SW 1271 (cell line): Measurements from ENCODE around the gene TWIST2.
A peak's percentile ranks its signal among the peaks of the same experiment; 100 is the strongest.

Source experiments
- DNase-seq, 2 experiments: peaks; one replicate each; lab custom pipeline; 2025; lab: John Stamatoyannopoulos, UW

The TWIST2 gene

DNA sequence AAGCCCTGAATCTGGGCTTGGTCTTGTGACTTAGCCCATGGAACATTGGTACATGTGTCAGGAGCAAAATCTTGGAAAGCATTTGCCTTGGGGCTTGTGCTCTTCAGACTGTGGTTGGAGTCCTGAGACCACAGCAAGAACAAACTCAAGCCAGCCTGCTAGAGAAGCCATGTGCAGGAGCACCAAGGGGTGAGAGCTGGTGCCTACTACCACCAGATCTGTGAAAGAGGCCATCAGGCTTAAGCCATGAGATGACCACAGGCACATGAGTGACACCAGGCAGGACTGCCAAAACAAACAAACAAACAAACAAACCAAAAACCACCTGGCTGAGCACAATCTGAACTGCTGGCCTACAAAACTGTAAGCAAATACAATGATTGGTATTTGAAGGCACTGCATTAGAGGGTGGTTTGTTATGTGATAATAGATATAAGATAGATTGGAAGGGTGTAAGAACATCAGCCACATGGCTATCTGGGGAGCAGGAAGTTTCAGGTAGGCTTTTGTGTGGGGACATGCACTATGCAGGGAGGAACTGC lies 9.0 kb upstream of the TWIST2 start:
- no peak for DNase-seq

DNA sequence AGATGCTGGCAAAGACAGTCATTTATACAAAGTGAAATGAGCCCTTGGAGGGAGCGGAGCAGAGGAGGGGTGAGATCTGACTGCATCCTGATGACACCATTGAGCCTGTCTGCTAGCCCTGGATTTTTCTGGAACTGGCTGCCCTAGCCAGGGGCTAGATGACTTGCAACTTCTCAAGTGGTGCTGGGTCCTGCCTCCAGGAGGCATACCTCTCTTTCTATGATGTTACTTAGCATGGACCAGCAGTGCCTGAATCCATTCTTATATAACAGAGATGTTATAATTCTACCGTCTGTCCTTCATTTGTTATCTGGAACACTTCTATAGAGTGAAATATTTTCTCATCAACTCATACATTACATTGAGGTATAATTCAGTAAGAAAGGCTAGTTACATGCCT lies 8.5 kb upstream of the TWIST2 start:
- no peak for DNase-seq

GRCh38 chr2:238841542-238842164 lies 6.2 kb upstream of the TWIST2 start:
- no peak for DNase-seq

- DNase-seq, result no peak
These were observed 4.4 kb upstream of the TWIST2 start for GRCh38 chr2:238843476-238843875.

DNA sequence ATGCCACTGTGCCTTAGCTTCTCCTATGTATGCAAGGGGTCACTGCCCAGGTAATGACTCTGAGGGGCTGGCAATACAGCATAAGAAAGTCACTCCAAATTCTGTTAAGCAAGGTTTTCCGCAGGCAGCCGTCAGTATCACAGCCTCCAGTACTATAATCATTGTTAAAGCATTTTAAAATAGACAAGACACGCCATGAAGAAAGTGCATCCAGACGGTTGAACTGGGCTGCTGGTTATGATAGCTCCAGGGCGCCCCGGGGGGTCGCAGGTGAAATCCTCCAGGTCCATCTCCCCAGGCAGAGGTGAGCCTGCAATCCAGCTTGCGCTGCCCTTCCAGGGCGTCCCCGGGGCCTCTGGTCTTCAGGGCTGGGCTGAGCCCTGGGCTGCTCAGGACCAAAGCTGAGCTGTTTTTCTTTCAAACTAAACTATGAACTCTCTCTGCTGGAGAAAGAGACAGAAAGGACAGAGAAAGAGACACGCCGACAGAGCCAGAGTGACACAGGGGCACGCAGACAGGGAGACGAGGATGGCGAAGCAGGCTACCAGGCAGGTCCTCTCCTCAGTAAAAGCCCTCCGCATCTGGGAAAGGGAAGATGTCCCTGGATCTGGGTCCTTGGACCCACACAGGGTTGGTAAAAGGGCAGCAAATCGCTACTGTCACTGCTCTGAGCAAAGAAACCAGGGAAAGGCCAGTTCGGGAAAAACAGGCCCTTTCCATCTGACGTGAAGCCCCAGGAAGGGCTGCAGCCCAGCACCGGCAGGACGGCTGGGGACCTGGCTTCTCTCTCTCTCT lies 2.1 kb upstream of the TWIST2 start:
- no peak for DNase-seq

DNA sequence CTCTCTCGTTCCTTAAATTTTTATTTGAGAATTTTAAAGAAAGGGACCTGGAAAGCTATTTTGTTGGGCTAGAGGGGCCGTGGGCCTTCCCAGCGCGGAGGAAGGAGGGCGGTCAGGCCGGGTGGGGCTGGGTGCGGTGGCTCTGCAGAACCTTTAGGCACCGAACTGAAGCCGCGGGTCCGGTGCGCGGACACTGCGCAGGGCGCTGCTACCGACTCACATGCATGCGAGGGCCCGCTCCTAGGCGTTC lies 1.6 kb upstream of the TWIST2 start:
- no peak for DNase-seq

- DNase-seq, result no peak
These were observed 1.1 kb upstream of the TWIST2 start for GRCh38 chr2:238846628-238847418.

GRCh38 chr2:238847419-238847801 lies 475 bp upstream of the TWIST2 start:
- no peak for DNase-seq

GRCh38 chr2:238848691-238848975 lies 748 bp downstream of the TWIST2 start:
- peak in 1 of 2 experiments; percentile 39 for DNase-seq

- peak in 1 of 2 experiments; percentile 16 for DNase-seq
These were observed 1.3 kb downstream of the TWIST2 start for GRCh38 chr2:238848976-238849853.

DNA sequence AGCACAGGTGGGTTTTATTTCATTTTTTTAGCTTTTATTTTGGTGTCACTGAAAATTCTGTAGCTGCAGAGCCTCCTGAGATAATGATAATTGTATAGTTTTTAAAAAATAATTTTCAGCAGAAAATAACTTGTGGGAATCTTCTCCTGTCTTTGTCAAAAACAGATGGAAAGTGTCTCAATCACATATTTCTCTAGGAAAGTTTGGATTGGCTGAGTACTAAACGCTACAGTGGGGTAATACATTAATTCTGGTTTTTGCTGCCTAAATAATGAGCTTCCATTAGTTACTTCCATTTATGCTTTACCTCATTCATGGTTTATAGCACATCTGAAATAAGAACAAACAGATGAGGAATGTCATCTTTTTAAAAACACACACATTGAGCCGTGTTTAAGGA lies 2.2 kb downstream of the TWIST2 start:
- no peak for DNase-seq

DNA sequence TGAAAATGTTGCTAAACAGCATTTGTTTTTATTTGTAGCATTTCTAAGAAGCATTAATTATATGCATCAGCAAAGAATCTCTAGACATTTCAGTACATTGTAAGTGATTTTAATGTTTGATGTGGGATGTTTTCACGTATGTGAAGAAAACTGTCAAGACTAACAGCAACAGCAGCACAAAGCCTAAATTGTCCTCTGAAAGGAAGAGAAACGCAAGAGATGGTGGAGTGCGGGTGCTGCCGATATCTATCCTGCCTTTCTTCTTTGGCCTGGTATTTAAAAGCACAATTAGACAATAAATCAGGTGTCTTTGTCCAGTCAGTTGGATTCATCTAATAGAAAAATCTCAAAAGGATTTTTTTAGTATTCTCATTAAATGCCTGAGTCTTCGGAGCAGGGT lies 3.1 kb downstream of the TWIST2 start:
- DNase-seq, result no peak

- DNase-seq, result no peak
These were observed 3.9 kb downstream of the TWIST2 start for GRCh38 chr2:238851761-238852160.

- no peak for DNase-seq
These were observed 4.5 kb downstream of the TWIST2 start for GRCh38 chr2:238852206-238852869.

DNA sequence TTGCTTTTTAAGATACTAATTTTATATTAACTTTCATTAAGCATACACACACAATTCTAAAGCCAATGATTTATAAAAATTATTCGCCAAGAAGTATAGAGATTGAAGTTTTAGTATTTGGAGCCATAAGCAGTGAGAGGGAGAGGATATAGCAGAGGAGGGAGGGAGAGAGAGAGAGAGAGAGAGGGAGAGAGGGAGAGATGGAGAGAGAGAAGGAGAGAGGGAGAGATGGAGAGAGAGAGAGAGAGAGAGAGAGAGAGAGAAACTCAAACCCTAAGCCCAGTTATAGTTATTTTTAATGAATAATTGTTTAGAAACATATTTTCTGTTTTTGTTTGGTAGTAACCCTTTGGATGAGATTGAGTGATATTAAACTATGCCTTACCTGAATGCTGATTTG lies 5.3 kb downstream of the TWIST2 start:
- DNase-seq, result no peak

DNA sequence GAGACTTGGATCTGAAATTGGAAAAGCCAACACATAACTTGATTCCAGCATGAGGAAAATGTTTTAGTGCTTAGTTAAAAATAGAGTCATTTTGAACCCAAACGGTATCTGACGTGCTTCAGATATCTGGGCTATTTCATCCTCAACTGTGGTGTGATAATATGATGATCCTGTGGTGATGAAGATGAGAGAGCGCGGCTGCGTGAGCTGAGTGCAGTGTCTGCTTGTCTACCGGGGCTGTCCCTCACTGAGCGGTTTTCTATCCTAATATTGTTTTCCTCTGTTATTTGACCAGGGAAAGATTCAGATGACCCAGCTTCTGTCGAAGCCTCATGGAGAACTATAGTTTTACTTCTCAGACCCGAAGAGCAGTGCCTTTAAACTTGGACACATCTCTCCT lies 5.8 kb downstream of the TWIST2 start:
- DNase-seq, result no peak

DNA sequence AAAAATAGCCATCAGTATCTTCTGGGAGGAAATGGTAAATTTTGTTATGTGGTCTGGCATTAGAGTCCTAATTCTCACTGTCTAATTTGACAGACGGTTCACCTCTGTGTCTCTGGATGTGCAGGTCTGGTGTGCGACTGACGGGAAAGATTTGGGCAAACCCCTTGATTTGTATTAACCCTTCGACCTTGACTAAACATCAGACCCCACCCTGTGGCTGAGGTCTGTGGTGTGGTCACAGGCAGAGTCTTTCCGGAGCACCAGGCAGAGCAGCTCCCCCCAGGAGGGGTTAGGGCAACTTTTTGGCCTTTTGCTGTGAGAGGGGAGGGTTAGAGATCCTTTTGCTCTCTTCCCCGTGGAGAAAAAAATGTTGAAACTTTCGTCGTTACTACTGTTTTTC lies 6.4 kb downstream of the TWIST2 start:
- no peak for DNase-seq

GRCh38 chr2:238854699-238855229 lies 6.9 kb downstream of the TWIST2 start:
- no peak for DNase-seq

- no peak for DNase-seq
These were observed 7.4 kb downstream of the TWIST2 start for GRCh38 chr2:238855299-238855698.

- DNase-seq, result no peak
These were observed 8.2 kb downstream of the TWIST2 start for GRCh38 chr2:238855891-238856580.
